G401.6 (cell line): ENCODE measurements around the gene CST6.
"Not testable (repeated sequence)": the region's sequence is repeated elsewhere in the genome, so short reads cannot be mapped to it uniquely, and the experiment has no call there.

Source experiments
- FAIRE-seq: peaks from 2 replicates; lab custom pipeline; 2012; peaks lifted over from hg19 to GRCh38; lab: Jason Lieb, UNC

CST6 gene

GRCh38 chr11:66015936-66016792 lies 4.4 kb downstream of the CST6 start:
- FAIRE-seq, result no peak

GRCh38 chr11:66016793-66017177 lies 5.0 kb downstream of the CST6 start:
- no peak for FAIRE-seq

DNA sequence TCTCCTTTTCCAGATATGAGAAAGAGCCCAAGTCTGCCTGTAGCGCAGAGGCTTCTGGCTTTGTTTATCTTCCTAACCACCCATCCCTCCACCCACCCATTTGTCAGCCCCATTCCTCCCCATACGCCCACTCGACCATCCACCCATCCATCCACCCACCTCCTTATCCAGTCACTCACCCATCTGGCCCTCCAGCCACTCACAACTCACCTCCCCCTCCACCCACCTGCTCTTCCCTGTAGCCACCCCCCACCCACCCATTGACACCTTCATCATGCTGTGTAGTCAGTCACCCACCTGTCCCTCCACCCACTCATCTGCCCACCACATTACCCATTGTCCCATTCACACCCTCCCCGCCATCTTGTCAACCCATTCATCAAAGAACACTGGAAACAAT lies 5.5 kb downstream of the CST6 start:
- FAIRE-seq, result no peak

- FAIRE-seq, result no peak
Measured at GRCh38 chr11:66020212-66020611, 8.4 kb downstream of the CST6 start.

- no peak for FAIRE-seq
Measured at GRCh38 chr11:66020618-66021357, 9.0 kb downstream of the CST6 start.

GRCh38 chr11:66022401-66023185 lies 10.8 kb downstream of the CST6 start:
- no peak for FAIRE-seq

GRCh38 chr11:66023186-66023440 lies 11.3 kb downstream of the CST6 start:
- not testable (repeated sequence) for FAIRE-seq

DNA sequence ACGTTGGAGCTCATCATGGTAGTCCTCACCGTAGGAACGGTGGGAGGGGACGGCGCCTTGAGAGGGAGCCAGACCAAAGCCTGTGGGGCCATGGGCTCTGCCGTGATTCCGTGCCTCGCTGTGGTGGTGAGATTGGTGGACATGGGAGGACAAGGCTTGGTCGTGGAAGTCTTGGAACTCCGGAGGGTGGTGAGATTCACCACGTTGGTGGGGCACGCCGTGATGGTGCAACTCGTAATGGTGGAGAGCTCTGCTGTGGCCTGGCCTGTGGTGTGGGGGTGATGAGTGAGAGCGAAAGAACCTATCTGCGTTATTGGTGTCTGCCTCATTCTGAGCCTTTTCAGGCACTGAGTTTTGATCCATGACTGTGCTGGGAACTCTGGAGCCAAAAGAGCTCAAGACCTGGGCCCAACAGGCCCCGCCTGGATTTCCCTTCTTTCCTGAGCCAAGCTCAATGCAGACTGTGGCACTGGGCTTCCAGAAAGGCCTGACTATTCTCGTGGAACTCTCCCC lies 14.3 kb downstream of the CST6 start, which contains the start of gene CATSPER1:
CATSPER1 (minus strand) TSS at position 463 of the 513 bp plus-strand sequence; CDS start at position 363, 100 bp downstream.
- FAIRE-seq, result no peak

DNA sequence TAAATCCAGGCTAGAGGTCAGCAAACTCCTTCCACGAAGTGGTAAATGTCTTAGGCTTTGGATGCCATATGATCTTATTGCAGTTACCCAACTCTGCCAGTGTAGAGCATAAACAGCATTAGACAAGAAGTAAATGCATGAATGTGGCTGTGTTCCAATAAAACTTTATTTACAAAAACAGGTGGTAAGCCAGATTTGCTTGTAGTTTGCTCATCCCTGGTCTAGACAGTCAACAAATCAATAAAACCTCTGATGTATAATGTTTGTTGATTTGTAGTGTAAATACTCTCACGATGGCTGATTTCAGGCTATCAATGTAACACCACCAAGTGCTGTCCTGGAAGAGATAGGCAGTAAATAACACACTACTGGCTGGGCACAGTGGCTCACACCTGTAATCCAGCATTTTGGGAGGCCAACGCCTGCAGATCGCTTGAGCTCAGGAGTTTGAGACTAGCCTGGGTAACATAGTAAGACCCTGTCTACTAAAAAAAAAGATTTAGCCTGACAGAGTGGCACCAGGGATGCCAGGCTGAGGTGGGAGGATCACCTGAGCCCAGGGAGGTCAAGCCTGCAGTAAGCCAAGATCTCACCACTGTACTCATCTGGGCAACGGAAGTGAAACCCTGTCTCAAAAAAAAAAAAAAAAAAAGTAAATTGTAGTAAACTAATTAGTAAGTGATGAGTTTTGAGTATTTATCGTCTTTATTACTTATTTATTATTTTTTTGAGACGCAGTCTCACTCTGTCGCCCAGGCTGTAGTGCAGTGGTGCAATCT lies 21.3 kb downstream of the CST6 start:
- FAIRE-seq, result no peak

GRCh38 chr11:66035653-66036333 lies 24.0 kb downstream of the CST6 start:
- no peak for FAIRE-seq

DNA sequence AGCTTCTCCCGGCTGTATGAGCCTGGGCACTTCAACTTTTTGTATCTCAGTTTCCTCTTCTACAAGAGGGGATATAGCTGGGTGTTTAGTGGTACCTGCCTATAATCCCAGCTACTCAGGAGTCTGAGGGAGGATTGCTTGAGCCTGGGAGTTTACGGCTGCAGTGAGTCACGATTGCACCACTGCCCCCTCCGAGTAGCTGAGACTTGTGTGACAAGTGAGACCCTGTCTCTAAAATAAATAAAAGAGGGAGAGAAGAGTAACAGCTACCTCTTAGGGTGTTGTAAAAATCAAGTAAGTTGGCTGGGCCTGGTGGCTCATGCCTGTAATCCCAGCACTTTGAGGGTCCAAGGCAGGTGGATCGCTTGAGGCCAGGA lies 24.5 kb downstream of the CST6 start:
- FAIRE-seq, result no peak

- no peak for FAIRE-seq
Measured at GRCh38 chr11:66037327-66037726, 25.5 kb downstream of the CST6 start.

- no peak for FAIRE-seq
Measured at GRCh38 chr11:66039765-66040164, 28.0 kb downstream of the CST6 start.

GRCh38 chr11:66042227-66042995 lies 30.6 kb downstream of the CST6 start:
- FAIRE-seq, result no peak

DNA sequence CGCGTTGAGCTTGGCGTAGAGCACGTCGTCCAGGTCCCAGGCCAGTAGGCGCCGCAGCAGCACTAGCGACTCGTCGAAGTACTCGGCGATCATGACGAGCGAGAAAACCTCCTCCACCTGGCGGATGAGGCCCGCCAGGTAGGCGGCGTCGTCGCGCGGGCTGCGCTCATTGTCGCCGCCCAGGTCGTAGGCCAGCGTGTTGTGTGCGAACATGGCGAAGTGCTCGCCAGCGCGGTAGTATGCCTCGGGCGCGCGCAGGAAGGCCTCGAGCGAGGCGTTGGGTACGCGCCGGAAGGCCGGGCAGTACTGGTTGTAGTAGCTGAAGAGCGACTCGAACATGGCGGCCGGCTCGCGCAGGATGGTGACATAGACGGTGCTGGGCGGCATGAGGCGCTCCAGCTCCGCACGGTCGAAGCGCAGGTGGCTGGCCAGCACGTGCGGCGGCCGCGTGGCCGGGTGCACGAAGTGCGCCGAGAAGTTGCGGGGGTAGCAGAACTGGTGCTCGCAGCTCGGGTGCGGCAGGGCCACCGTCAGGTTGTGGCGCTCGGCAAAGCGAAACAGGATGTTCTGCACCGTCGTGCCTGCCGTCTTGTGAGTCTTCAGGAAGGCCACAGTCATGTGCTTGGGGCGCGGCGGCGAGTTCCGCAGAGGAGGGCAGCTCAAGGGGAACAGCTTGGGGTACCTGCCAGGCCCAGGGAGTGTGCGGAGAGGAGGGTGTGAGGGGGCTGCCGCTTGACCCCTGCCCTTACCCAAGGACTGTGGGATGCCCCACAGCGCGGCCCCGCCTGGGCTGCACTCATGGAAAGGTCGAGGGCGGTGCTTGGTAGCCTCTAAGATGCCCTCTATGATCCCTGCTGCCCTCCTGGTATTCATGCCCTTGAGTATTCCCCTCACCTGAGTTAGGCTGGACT lies 31.4 kb downstream of the CST6 start:
- FAIRE-seq, result no peak

DNA sequence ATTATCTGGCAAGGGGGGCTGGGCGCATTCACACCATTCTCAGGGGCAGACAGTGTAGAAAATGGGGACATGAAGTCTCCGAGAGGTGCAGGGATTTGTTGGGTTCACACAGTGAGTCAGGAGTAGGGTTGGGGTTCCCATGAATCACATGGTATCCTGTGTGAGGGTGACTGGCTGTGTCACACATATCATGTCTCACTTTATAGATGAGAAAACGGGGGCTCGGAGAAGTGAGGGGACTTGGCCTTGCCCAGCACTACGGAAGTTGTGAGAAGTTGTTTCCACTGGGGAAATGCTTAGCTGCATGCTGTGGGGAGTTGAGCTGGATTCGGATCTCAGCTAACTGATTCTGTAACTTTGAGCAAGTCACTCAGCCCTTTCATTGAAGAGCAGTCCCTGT lies 32.9 kb downstream of the CST6 start:
- FAIRE-seq, result no peak

GRCh38 chr11:66045177-66045639 lies 33.4 kb downstream of the CST6 start:
- no peak for FAIRE-seq

DNA sequence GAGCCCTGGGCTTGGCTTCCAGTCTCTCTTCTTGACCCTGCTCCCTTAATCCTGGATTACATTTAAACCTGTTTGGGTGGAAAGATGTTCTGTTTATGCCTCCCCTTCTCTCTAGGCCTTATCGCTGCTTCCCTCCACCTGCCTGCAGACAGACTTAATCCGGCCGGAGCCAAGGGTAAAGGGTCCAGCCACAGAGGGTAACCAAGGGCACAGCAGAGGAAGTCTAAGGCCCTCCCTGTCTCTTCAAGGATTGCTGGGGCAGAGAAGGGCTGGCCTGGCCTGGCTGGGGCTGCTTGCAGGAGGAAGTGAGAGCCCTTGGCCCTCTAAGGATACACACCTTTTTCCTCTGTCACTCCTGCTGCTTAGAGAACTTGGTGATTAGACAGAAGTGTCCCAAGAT lies 35.1 kb downstream of the CST6 start:
- FAIRE-seq, result no peak
